Lower lobe of right lung (tissue), 2 donors: ENCODE results near the gene ZMYND11. TPM values are rescaled to one million over a fixed set of nuclear protein-coding genes. Genes with fewer than 3 reads are reported as not detected.

Experiments
- ATAC-seq, 2 donors: fragments of 200-7000 bp; cut with Tn5 transposase; one replicate each; pipeline ENCODE4 v1.9.1; 2020 to 2022; ENCODE audit warnings: mild to moderate bottlenecking in 2 of 2, moderate library complexity in 2 of 2
- DNase-seq: peaks from one replicate; pipeline ENCODE4 v3.0.0-alpha.2; 2020
- H3K27ac ChIP-seq: fragments of 200-600 bp; one replicate; pipeline ENCODE4 v1.8.0; 2022
- H3K27me3 ChIP-seq: fragments of 200-600 bp; one replicate; pipeline ENCODE4 v1.8.0; 2022; ENCODE audit warnings: low read depth
- H3K36me3 ChIP-seq: fragments of 200-600 bp; one replicate; pipeline ENCODE4 v1.8.0; 2022; ENCODE audit warnings: mild to moderate bottlenecking
- H3K4me1 ChIP-seq: fragments of 200-600 bp; one replicate; pipeline ENCODE4 v1.8.0; 2022
- H3K4me3 ChIP-seq: fragments of 200-600 bp; one replicate; pipeline ENCODE4 v1.8.0; 2022; ENCODE audit warnings: mild to moderate bottlenecking
- H3K9me3 ChIP-seq: fragments of 200-600 bp; one replicate; pipeline ENCODE4 v1.8.0; 2022
- CTCF ChIP-seq: fragments of 200-600 bp; IDR thresholded peaks from one replicate; pipeline ENCODE4 v1.8.0; 2022; ENCODE audit warnings: antibody characterized with exemption, mild to moderate bottlenecking
- intact Hi-C: fragments of 100-400 bp; cut with DNase I; formaldehyde crosslinking; loops from one replicate; pipeline ENCODE4 v1.11.0; 2022
- total RNA-seq: library from RNA; stranded (reverse); fragmentation: NEBNext Ultra II Directional; extraction: Animal tissue kit (Norgen Biotek cat#: 25700); gene quantifications from one replicate; pipeline ENCODE4 v1.2.1, GENCODE V29; 2021
- donor health status: DM: no; HTN: yes; CAD: no; lungs with severe emphysema.

ZMYND11 gene
- total RNA-seq, 1 donor from 2014 or later: 68.9 TPM

- Histone ChIP-seq H3K27ac (no peak overlapping the region), H3K4me3 (no peak overlapping the region), H3K36me3 (peaks cover 16% of the 10 kb centered on the region), H3K9me3 (no peaks in the 10 kb centered on the region), H3K27me3 (no peaks in the 10 kb centered on the region), H3K4me1 (peaks cover 7% of the 10 kb centered on the region)
- ATAC-seq (no peak), DNase-seq (no peak)
- intact Hi-C loops: no loop called here
- no peak for TF ChIP-seq CTCF
These were observed 41.4 kb downstream of the ZMYND11 start for GRCh38 chr10:176677-177076.

GRCh38 chr10:178208-178607, 43.0 kb downstream of the ZMYND11 start:
- H3K27ac ChIP-seq: no peak overlapping the region
- peak; percentile 39 for TF ChIP-seq CTCF
- H3K27me3 ChIP-seq: no peaks in the 10 kb centered on the region
- DNase-seq (no peak), ATAC-seq (peak; percentile 27 to 40)
- intact Hi-C loops: no loop called here
- no peaks in the 10 kb centered on the region for H3K9me3 ChIP-seq
- peaks cover 7% of the 10 kb centered on the region for H3K4me1 ChIP-seq
- no peak overlapping the region for H3K4me3 ChIP-seq
- peaks cover 16% of the 10 kb centered on the region for H3K36me3 ChIP-seq

GRCh38 chr10:178723-179122, 43.5 kb downstream of the ZMYND11 start:
- intact Hi-C loops: no loop called here
- TF ChIP-seq CTCF: no peak
- H3K27ac ChIP-seq: no peak overlapping the region

DNA sequence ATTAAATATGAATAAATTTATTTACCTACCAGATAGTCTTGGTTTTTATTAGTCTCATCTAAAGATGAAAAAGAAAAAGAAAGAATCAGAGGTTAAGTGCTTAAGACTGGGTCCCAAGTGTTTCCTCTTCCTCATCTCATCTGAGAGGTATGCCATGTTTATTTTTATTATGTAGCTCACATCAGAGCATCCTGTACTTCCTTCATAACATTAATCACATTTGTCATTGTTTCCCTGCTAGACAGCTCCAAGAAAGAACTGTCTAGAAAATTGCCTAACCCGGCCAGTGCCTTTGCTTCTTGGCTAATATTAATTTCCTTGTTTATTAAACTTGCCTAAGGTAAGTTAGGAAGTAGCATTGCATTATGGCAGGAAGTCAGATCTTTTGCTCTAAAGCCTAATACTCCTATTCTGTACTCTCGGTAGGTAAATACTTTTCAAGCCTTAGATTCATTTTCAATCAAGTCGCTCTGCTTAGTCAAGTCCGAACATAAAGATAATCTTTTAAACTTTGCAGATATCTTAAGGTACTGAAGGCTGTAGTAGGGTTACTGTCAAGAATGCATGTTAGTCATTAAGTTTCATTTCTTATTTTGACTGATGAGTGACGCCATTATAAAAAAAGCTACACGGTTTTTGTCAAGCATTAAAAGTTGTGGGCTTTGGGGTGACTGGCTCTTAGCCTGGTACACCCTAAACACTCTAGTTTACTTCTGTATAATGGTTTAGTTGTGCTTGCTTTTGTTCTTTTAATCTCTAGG, 47.4 kb downstream of the ZMYND11 start:
- DNase-seq (no peak), ATAC-seq (no peak)
- Histone ChIP-seq H3K4me3 (no peak overlapping the region), H3K27ac (no peak overlapping the region), H3K9me3 (no peaks in the 10 kb centered on the region), H3K27me3 (no peaks in the 10 kb centered on the region), H3K4me1 (peaks cover 7% of the 10 kb centered on the region), H3K36me3 (peaks cover 16% of the 10 kb centered on the region)
- intact Hi-C loops: no loop called here
- no peak for TF ChIP-seq CTCF

More at GRCh38 chr10:178723-179122, 43.5 kb downstream of the ZMYND11 start:
- H3K4me1 ChIP-seq: peaks cover 7% of the 10 kb centered on the region
- peaks cover 16% of the 10 kb centered on the region for H3K36me3 ChIP-seq
- DNase-seq (no peak), ATAC-seq (no peak)
- H3K4me3 ChIP-seq: no peak overlapping the region
- no peaks in the 10 kb centered on the region for H3K27me3 ChIP-seq
- H3K9me3 ChIP-seq: no peaks in the 10 kb centered on the region

GRCh38 chr10:184174-184573, 48.9 kb downstream of the ZMYND11 start:
- H3K27me3 ChIP-seq: no peaks in the 10 kb centered on the region
- H3K36me3 ChIP-seq: peaks cover 16% of the 10 kb centered on the region
- no peak for ATAC-seq
- DNase-seq: no peak
- H3K4me3 ChIP-seq: no peak overlapping the region
- H3K27ac ChIP-seq: no peak overlapping the region
- no peak for TF ChIP-seq CTCF
- H3K9me3 ChIP-seq: no peaks in the 10 kb centered on the region
- H3K4me1 ChIP-seq: no peaks in the 10 kb centered on the region
- intact Hi-C loops: no loop called here
